Measurements from ENCODE around the gene AGBL2. TPM values are rescaled to one million over a fixed set of nuclear protein-coding genes. Genes with fewer than 3 reads are reported as not detected.
"Not testable (repeated sequence)": the region's sequence is repeated elsewhere in the genome, so short reads cannot be mapped to it uniquely, and the experiment has no call there.

Gene AGBL2
- total and polyA plus RNA-seq, 2 donors (not counting 3 experiments of a cell fraction or from before 2014, with no cell fraction given) = 0.08 to 0.86 TPM

DNA sequence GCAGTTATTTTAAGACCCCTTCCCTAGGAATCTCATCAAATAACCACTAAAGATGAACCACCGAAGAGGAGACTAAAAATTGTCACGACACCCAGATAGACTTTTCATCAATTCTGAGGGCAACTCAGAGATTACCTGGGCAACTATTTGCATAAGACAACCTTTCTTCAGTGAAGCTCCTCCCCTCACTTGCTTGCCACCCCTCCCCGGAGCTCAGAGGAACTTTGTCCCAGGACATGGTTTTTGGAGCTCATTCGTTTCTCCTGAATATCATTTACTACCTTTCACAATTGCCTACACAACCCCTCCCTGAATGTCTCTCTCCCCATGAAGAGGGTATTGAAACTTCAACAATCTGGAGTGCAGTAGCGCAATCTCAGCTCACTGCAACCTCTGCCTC is 3.9 kb downstream of the AGBL2 start:
- DNase-seq (ENCODE audit: low read depth, low spot score) (no peak), FAIRE-seq (no peak)
- H3K9me1 ChIP-seq (replicated peaks; ENCODE audit: control insufficient read depth, extremely low read depth, insufficient read depth, low read length) = no peaks in the 10 kb centered on the region
- no peaks in the 10 kb centered on the region for H3K79me2 ChIP-seq (ENCODE audit: control insufficient read depth, insufficient read depth, low read length)
- dilution Hi-C loops (cut with MboI; ENCODE audit: extremely low pct_ligation_motif_present, low sequenced_read_pairs) (no loop called here), intact Hi-C loops (cut with micrococcal nuclease) (no loop called here)
- H3K27me3 ChIP-seq (ENCODE audit: control insufficient read depth in 2 of 2, insufficient read depth in 2 of 2, low read length in 2 of 2) = no peaks in the 10 kb centered on the region
- H3K4me2 ChIP-seq (ENCODE audit: insufficient read depth, low read length) = no peak overlapping the region
- no peak overlapping the region for H3K27ac ChIP-seq (ENCODE audit: insufficient read depth, low read depth, low read length)
- no peaks in the 10 kb centered on the region for H3K9me3 ChIP-seq (replicated peaks; ENCODE audit: control insufficient read depth, insufficient read depth, low read length)
- TF ChIP-seq EZH2 (IDR thresholded peaks at IDR 0.05; ENCODE audit: borderline replicate concordance, low read depth, low read length, severe bottlenecking) = no peak
- no peak for TF ChIP-seq CTCF (IDR thresholded peaks at IDR 0.05; ENCODE audit: extremely low read depth in 1 of 2, insufficient read depth in 1 of 2, low read depth in 1 of 2, low read length in 2 of 2)
- TF ChIP-seq, protein P1, sequence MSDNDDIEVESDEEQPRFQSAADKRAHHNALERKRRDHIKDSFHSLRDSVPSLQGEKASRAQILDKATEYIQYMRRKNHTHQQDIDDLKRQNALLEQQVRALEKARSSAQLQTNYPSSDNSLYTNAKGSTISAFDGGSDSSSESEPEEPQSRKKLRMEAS (IDR thresholded peaks at IDR 0.05; ENCODE audit: insufficient read depth, insufficient read length) = no peak
- no peak for TF ChIP-seq JUN (IDR thresholded peaks at IDR 0.05; ENCODE audit: borderline replicate concordance, insufficient read depth, insufficient read length, low read depth)
- no peak for TF ChIP-seq POLR2A (IDR thresholded peaks at IDR 0.05; ENCODE audit: low read depth, low read length)
- no peak for TF ChIP-seq POLR2AphosphoS5 (IDR thresholded peaks at IDR 0.05; ENCODE audit: insufficient read depth, low read depth, low read length)
- TF ChIP-seq FOS (IDR thresholded peaks at IDR 0.05; ENCODE audit: borderline replicate concordance, insufficient read depth, low read length) = no peak
- no peak for TF ChIP-seq GATA2 (IDR thresholded peaks at IDR 0.05; ENCODE audit: insufficient read depth, insufficient read length, low read depth, low read length)
- no peak for TF ChIP-seq MYC (IDR thresholded peaks at IDR 0.05; ENCODE audit: low read depth, low read length)
- no peak overlapping the region for H2AFZ ChIP-seq (ENCODE audit: low read depth, low read length)
- H3K4me1 ChIP-seq (ENCODE audit: control insufficient read depth, extremely low read depth, insufficient read depth, low read length) = peaks cover 3% of the 10 kb centered on the region
- POLR2A ChIA-PET = no interaction called here
- H3K9ac ChIP-seq (replicated peaks; ENCODE audit: extremely low read depth, insufficient read depth, low read length) = no peak overlapping the region
- no peaks in the 10 kb centered on the region for H4K20me1 ChIP-seq (replicated peaks; ENCODE audit: control insufficient read depth, extremely low read depth, insufficient read depth, low read length)
- no peak overlapping the region for H3K4me3 ChIP-seq (replicated peaks in 1 of 3; ENCODE audit: insufficient read depth in 1 of 3, low read depth in 1 of 3, low read length in 3 of 3)
- BruUV-seq (replicated peaks) = no TSS peak
- H3K36me3 ChIP-seq (ENCODE audit: control insufficient read depth in 2 of 2, extremely low read depth in 1 of 2, insufficient read depth in 2 of 2, low read length in 2 of 2) = no peaks in the 10 kb centered on the region
- CTCF ChIA-PET = interaction anchor here (0.7 kb wide), 1 partner anchor 73 kb away, joined by 3 read pairs; no protein-coding TSS in a partner anchor

DNA sequence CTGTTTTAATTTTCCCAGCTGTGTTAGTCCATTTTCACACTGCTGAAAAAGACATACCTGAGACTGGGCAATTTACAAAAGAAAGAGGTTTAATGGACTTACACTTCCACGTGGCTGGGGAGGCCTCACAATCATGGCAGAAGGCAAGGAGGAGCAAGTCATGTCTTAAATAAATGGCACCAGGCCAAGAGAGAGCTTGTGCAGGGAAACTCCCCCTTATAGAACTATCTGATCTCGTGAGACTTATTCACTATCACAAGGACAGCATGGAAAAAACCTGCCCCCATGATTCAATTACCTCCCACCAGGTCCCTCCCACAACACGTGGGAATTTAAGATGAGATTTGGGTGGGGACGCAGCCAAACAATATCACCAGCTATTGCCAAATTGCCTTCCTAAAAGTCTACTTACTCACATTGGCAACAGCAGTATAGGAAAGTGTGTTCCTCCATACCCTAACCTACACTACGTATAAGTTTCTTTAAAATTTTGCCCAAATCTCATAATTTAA is 7.8 kb downstream of the AGBL2 start:
- CTCF ChIA-PET; DNase-seq (ENCODE audit: low read depth, low spot score); FAIRE-seq; BruUV-seq (replicated peaks); H3K9ac ChIP-seq (replicated peaks; ENCODE audit: extremely low read depth, insufficient read depth, low read length); H3K4me3 ChIP-seq (replicated peaks in 1 of 3; ENCODE audit: insufficient read depth in 1 of 3, low read depth in 1 of 3, low read length in 3 of 3); H3K79me2 ChIP-seq (ENCODE audit: control insufficient read depth, insufficient read depth, low read length); H3K27ac ChIP-seq (ENCODE audit: insufficient read depth, low read depth, low read length); H3K9me1 ChIP-seq (replicated peaks; ENCODE audit: control insufficient read depth, extremely low read depth, insufficient read depth, low read length); H3K36me3 ChIP-seq (ENCODE audit: control insufficient read depth in 2 of 2, extremely low read depth in 1 of 2, insufficient read depth in 2 of 2, low read length in 2 of 2); H3K27me3 ChIP-seq (ENCODE audit: control insufficient read depth in 2 of 2, insufficient read depth in 2 of 2, low read length in 2 of 2); H3K4me2 ChIP-seq (ENCODE audit: insufficient read depth, low read length); H3K4me1 ChIP-seq (ENCODE audit: control insufficient read depth, extremely low read depth, insufficient read depth, low read length); H2AFZ ChIP-seq (ENCODE audit: low read depth, low read length); dilution Hi-C loops (cut with MboI; ENCODE audit: extremely low pct_ligation_motif_present, low sequenced_read_pairs); POLR2A ChIA-PET; H4K20me1 ChIP-seq (replicated peaks; ENCODE audit: control insufficient read depth, extremely low read depth, insufficient read depth, low read length); intact Hi-C loops (cut with micrococcal nuclease); H3K9me3 ChIP-seq (replicated peaks; ENCODE audit: control insufficient read depth, insufficient read depth, low read length): not testable (repeated sequence)
